Right lobe of liver (tissue), 6 donors: Measurements from ENCODE around the gene NAXD. TPM values are rescaled to one million over a fixed set of nuclear protein-coding genes. Genes with fewer than 3 reads are reported as not detected.
A peak's percentile ranks its signal among the peaks of the same experiment; 100 is the strongest.

Experiments used
- ATAC-seq, 4 donors: fragments of 200-7000 bp; cut with Tn5 transposase; one replicate each; pipeline ENCODE4 v1.9.1; 2020; ENCODE audit warnings: mild to moderate bottlenecking in 4 of 4, moderate library complexity in 4 of 4
- DNase-seq, 3 donors: peaks; one replicate each; pipeline ENCODE4 v3.0.0-alpha.2; 2020
- H3K27ac ChIP-seq, 3 donors: fragments of 200-600 bp; one replicate each; pipeline ENCODE4 v1.8.0; 2022
- H3K27me3 ChIP-seq, 2 donors: fragments of 200-600 bp; one replicate each; pipeline ENCODE4 v1.8.0; 2022
- H3K36me3 ChIP-seq, 4 donors: fragments of 200-600 bp; sonication (generic) in 1 of 4; one replicate each; pipeline versions ENCODE4 v1.5.1 to v1.8.0; 2017 to 2022; ENCODE audit warnings: control low read depth in 1 of 4
- H3K4me1 ChIP-seq, 4 donors: fragments of 200-600 bp; sonication (generic) in 1 of 4; one replicate each; pipeline versions ENCODE4 v1.5.1 to v1.8.0; 2017 to 2022; ENCODE audit warnings: control low read depth in 1 of 4
- H3K4me3 ChIP-seq, 3 donors: fragments of 200-600 bp; one replicate each; pipeline ENCODE4 v1.8.0; 2022
- H3K9me3 ChIP-seq, 4 donors: fragments of 200-600 bp; sonication (generic) in 1 of 4; one replicate each; pipeline versions ENCODE4 v1.5.1 to v1.8.0; 2017 to 2022; ENCODE audit warnings: control low read depth in 1 of 4
- POLR2A ChIP-seq: fragments of 450-650 bp; IDR thresholded peaks from one replicate; pipeline ENCODE4 v1.6.1; 2017; ENCODE audit warnings: antibody characterized with exemption, mild to moderate bottlenecking
- WGBS: methylation state at CpG from one replicate; pipeline ENCODE4 v1.1.6; 2018; ENCODE audit warnings: low coverage, low lambda C conversion rate; ENCODE audit not compliant: insufficient coverage; ENCODE audit errors: missing lambda C conversion rate; 5-methylcytosine and 5-hydroxymethylcytosine counted together
- intact Hi-C, 2 donors: fragments of 100-400 bp; cut with DNase I; formaldehyde crosslinking; loops; one replicate each; pipeline versions ENCODE4 v1.11.2 to v1.14.1; 2022
- total RNA-seq, 6 experiments: library from RNA; depleted of rRNA in 2 of 6; stranded (reverse); fragments of >200 nt in 2 of 6; fragmentation: NEBNext Ultra II Directional in 3 of 6; extraction: Animal tissue kit (Norgen Biotek cat#: 25700) in 3 of 6; gene quantifications; one replicate each; pipeline versions ENCODE4 v1.1.0 to v1.2.4, GENCODE V29; 2016 to 2023
- TF ChIP-seq, protein P1 (sequence below), 4 donors: fragments of 200-600 bp in 3 of 4; fragments of 450-650 bp in 1 of 4; IDR thresholded peaks; one replicate each; pipeline versions ENCODE4 v1.5.1 to v1.8.0; 2016 to 2022; ENCODE audit warnings: antibody characterized with exemption in 4 of 4, mild to moderate bottlenecking in 2 of 4
- donor health status: DM: no; HTN: yes; CAD: no.
- donor health status: DM: no; HTN: no; CAD: no.
- donor health status: DM: no; HTN: no; CAD: no.
- donor health status: DM: no; HTN: yes; CAD: no.
- donor health status: DM: no; HTN: yes; CAD: no.

Gene NAXD
- total RNA-seq, 6 experiments from 2014 or later: 24.2 to 41.9 (median 29.9) TPM

DNA sequence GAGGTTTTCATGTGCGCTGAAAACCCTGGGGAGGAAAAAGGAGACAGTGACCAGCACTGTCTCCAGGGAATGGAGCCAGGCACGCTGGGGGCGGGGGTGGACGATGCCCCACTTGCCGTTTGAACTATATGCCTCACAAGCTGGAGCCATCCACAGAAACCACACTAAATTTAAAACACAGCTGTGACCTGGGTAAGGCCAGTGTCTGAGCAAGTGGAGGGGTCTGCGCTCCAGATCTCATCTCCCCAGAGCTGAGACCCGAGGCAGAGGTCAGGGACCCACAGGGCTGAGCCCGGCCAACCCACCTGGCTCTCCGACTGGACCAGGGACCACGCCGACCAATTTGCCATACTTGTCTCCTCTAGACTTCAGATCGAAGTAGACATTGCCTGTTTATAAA is 67.4 kb downstream of the NAXD start:
- H3K27me3 ChIP-seq: no peaks in the 10 kb centered on the region
- peaks cover 0 to 32% (median 6%) of the 10 kb centered on the region in 4 donors for H3K36me3 ChIP-seq
- WGBS: 92% methylated on average over 6 of the region's 12 CpGs
- no peaks in the 10 kb centered on the region for H3K9me3 ChIP-seq
- DNase-seq (no peak), ATAC-seq (no peak)
- H3K27ac ChIP-seq: peak overlapping the region in 1 of 3 donors; percentile 91
- H3K4me3 ChIP-seq: no peak overlapping the region
- peaks cover 0 to 26% (median 11%) of the 10 kb centered on the region in 4 donors for H3K4me1 ChIP-seq
- intact Hi-C loops: loop anchor here in 1 of 2 donors (10.0 kb wide), 1 partner anchor 132 kb away; no protein-coding TSS in a partner anchor
- TF ChIP-seq, protein P1, sequence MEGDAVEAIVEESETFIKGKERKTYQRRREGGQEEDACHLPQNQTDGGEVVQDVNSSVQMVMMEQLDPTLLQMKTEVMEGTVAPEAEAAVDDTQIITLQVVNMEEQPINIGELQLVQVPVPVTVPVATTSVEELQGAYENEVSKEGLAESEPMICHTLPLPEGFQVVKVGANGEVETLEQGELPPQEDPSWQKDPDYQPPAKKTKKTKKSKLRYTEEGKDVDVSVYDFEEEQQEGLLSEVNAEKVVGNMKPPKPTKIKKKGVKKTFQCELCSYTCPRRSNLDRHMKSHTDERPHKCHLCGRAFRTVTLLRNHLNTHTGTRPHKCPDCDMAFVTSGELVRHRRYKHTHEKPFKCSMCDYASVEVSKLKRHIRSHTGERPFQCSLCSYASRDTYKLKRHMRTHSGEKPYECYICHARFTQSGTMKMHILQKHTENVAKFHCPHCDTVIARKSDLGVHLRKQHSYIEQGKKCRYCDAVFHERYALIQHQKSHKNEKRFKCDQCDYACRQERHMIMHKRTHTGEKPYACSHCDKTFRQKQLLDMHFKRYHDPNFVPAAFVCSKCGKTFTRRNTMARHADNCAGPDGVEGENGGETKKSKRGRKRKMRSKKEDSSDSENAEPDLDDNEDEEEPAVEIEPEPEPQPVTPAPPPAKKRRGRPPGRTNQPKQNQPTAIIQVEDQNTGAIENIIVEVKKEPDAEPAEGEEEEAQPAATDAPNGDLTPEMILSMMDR (IDR thresholded peaks at IDR 0.05): no peak
- TF ChIP-seq POLR2A: no peak

DNA sequence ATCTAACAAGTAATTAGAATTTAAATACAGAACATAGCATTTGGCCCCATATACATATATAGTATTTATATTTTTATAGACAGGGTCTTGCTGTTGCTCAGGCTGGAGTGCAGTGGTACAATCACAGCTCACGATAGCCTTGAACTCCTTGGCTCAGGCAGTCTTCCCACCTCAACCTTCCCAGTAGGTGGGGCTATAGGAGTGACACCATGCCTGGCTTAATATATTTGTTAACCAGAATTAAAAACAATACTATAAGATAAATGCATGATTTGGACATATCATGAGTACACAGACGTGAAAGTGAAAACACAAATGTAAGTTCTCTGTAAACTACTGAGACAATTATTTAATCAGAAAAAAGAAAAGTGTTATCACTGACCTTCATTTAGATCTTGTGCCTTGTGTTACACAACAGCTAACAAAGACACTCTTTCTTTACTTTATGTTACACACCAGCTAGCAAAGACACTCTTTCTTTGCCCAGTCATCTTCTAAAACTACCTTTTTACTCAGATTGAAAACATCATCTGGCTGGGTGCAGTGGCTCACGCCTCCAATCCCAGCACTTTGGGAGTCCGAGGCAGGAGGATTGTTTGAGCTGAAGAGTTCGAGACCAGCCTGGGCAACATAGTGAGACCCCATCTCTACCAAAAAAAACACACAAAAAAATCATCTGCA is 68.0 kb downstream of the NAXD start:
- TF ChIP-seq POLR2A: no peak
- TF ChIP-seq, protein P1 (IDR thresholded peaks at IDR 0.05): peak; percentile 42 to 77 (median 68)
- DNase-seq (no peak), ATAC-seq (peak; percentile 60 to 78 (median 61))
- Histone ChIP-seq H3K4me1 (peaks cover 0 to 26% (median 11%) of the 10 kb centered on the region in 4 donors), H3K27ac (peak overlapping the region in 1 of 3 donors; percentile 91), H3K27me3 (no peaks in the 10 kb centered on the region), H3K9me3 (no peaks in the 10 kb centered on the region), H3K36me3 (peaks cover 0 to 31% (median 7%) of the 10 kb centered on the region in 4 donors), H3K4me3 (peak overlapping the region in 1 of 3 donors; percentile 18)
- 53% methylated on average over 5 of the region's 5 CpGs for WGBS
- intact Hi-C loops: loop anchor here in 1 of 2 donors (10.0 kb wide), 1 partner anchor 131 kb away; no protein-coding TSS in a partner anchor

DNA sequence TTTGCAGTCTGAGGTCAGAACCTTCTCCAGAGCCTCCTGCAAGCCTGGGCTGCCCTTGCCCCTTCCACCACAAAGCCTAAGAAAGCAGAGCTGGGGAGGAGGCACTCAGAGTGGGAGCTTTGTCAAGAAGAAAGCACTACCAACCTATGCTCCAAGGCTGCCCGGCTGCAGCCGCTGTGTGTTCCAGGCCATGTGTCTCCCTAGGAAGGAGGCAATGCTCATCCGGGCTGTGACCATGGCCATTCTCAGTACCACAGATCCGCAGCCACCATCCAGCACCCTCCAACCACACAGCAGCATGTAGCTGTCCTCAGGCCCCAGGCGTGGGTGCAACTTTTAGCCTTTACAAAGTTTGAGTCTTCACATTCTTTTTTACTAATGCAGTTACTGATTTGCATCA is 68.6 kb downstream of the NAXD start:
- DNase-seq: peak in 1 of 3 donors; percentile 48
- intact Hi-C loops: loop anchor here in 1 of 2 donors (10.0 kb wide), 1 partner anchor 131 kb away; no protein-coding TSS in a partner anchor
- H3K9me3 ChIP-seq: no peaks in the 10 kb centered on the region
- TF ChIP-seq, protein P1 (IDR thresholded peaks at IDR 0.05): no peak
- no peak for TF ChIP-seq POLR2A
- H3K4me3 ChIP-seq: peak overlapping the region in 1 of 3 donors; percentile 18
- no peaks in the 10 kb centered on the region for H3K27me3 ChIP-seq
- 20% methylated on average over 1 of the region's 5 CpGs for WGBS
- peak in 3 of 4 donors; percentile 15 to 24 (median 21) for ATAC-seq
- H3K36me3 ChIP-seq: peaks cover 0 to 26% (median 7%) of the 10 kb centered on the region in 4 donors
- H3K27ac ChIP-seq: peak overlapping the region in 2 of 3 donors; percentile 79 to 91
- peaks cover 0 to 28% (median 11%) of the 10 kb centered on the region in 4 donors for H3K4me1 ChIP-seq

DNA sequence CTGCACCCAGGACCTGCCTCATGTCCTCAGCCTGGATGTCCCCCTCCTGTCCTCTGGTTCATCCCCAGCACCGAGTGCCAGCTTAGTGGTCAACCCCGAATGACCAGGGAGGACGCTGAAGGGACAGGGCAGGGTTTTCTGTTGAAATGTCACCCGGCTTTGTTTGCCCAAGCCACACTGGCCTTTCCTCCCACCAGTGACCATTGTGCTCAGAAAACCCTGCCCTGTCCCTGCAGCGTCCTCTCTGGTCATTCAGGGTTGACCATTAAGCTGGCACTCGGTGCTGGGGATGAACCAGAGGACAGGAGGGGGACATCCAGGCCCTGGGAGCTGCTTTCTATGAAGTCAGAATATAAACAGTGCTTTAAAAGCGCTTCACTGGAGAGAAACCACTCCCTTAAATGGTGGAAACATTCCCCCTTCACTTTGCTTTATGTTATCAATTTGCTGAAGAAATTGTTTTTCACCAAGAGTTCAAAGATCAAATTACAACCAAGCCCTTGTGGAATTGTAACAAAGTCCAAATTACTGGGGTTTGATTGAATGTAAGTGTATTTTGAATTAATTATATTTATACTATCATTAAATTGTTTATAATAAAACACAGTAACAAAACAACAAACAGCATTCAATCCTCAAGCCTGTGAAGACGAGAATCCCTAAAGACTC is 69.2 kb downstream of the NAXD start:
- H3K27me3 ChIP-seq: no peaks in the 10 kb centered on the region
- no peaks in the 10 kb centered on the region for H3K9me3 ChIP-seq
- TF ChIP-seq POLR2A: no peak
- TF ChIP-seq, protein P1 (IDR thresholded peaks at IDR 0.05): peak in 1 of 4 donors; percentile 28
- ATAC-seq (peak; percentile 81 to 90 (median 87)), DNase-seq (peak in 2 of 3 donors; percentile 85 to 90)
- intact Hi-C loops: loop anchor here in 1 of 2 donors (10.0 kb wide), 1 partner anchor 130 kb away; no protein-coding TSS in a partner anchor
- peak overlapping the region in 2 of 3 donors; percentile 79 to 91 for H3K27ac ChIP-seq
- H3K4me3 ChIP-seq: peak overlapping the region in 1 of 3 donors; percentile 18
- peaks cover 0 to 23% (median 7%) of the 10 kb centered on the region in 4 donors for H3K36me3 ChIP-seq
- peaks cover 0 to 30% (median 11%) of the 10 kb centered on the region in 4 donors for H3K4me1 ChIP-seq
- WGBS: 47% methylated on average over 6 of the region's 8 CpGs
